Suprapubic skin (tissue), 4 donors: ENCODE measurements around the gene ERVW-1. TPM values are rescaled to one million over a fixed set of nuclear protein-coding genes. Genes with fewer than 3 reads are reported as not detected.
"Not testable (repeated sequence)": the region's sequence is repeated elsewhere in the genome, so short reads cannot be mapped to it uniquely, and the experiment has no call there.

Source experiments
- DNase-seq, 2 donors: peaks; one replicate each; pipeline ENCODE4 v3.0.0-alpha.2; 2019; ENCODE audit warnings: low spot score in 2 of 2
- H3K27ac ChIP-seq: fragments of 200-600 bp; sonication (generic); one replicate; pipeline ENCODE4 v1.5.1; 2019
- H3K27me3 ChIP-seq: fragments of 200-600 bp; sonication (generic); one replicate; pipeline ENCODE4 v1.5.1; 2019
- H3K36me3 ChIP-seq: fragments of 200-600 bp; sonication (generic); one replicate; pipeline ENCODE4 v1.5.1; 2019
- H3K4me1 ChIP-seq: fragments of 200-600 bp; sonication (generic); one replicate; pipeline ENCODE4 v1.5.1; 2019
- H3K4me3 ChIP-seq: fragments of 200-600 bp; sonication (generic); one replicate; pipeline ENCODE4 v1.5.1; 2019; ENCODE audit warnings: mild to moderate bottlenecking
- H3K9me3 ChIP-seq: fragments of 200-600 bp; sonication (generic); one replicate; pipeline ENCODE4 v1.5.1; 2019
- EP300 ChIP-seq: sonication (generic); formaldehyde crosslinking; IDR thresholded peaks from one replicate; pipeline ENCODE4 v1.6.1; 2017; ENCODE audit warnings: antibody characterized with exemption
- POLR2A ChIP-seq, 2 donors: fragments of 450-650 bp; IDR thresholded peaks; one replicate each; pipeline ENCODE4 v1.6.1; 2017; ENCODE audit warnings: antibody characterized with exemption in 2 of 2, mild to moderate bottlenecking in 2 of 2, moderate library complexity in 2 of 2
- POLR2AphosphoS5 ChIP-seq, 3 donors: sonication (generic); formaldehyde crosslinking; IDR thresholded peaks; one replicate each; pipeline ENCODE4 v1.6.1; 2017; ENCODE audit warnings: antibody characterized with exemption in 3 of 3
- WGBS: methylation state at CpG from one replicate; pipeline ENCODE4 v1.1.5; 2018; 5-methylcytosine and 5-hydroxymethylcytosine counted together
- total RNA-seq, 4 donors: library from RNA; depleted of rRNA; stranded (reverse); fragments of >200 nt; gene quantifications; one replicate each; pipeline ENCODE4 v1.1.0, GENCODE V29; 2016
- TF ChIP-seq, protein P1 (sequence below), 2 donors: fragments of 200-600 bp in 1 of 2; fragments of 450-650 bp in 1 of 2; sonication (generic) in 1 of 2; IDR thresholded peaks; one replicate each; pipeline ENCODE4 v1.5.1; 2016 to 2019; ENCODE audit warnings: antibody characterized with exemption in 2 of 2, mild to moderate bottlenecking in 1 of 2, moderate library complexity in 1 of 2

Gene ERVW-1
- total RNA-seq, 4 donors from 2014 or later: 0.15 TPM; not detected in 3

DNA sequence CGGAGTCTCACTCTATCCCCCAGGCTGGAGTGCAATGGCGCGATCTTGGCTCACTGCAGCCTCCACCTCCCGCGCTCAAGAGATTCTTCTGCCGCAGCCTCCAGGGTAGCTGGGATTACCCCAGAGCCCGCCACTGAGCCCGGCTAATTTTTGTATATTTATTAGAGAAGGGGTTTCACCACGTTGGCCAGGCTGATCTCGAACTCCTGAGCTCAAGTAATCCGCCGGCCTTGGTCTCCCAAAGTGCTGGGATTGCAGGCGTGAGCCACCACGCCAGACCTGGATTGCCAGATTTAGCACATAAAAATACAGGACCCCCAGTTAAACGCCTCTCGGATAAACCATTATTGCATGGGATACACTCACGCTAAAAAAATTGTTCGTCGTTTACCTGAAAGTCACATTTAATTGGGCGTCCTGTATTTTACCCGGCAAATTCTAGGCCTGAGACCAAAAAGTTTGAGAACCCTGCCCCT is 30.8 kb downstream of the ERVW-1 start:
- H3K4me3 ChIP-seq: peak overlapping the region; percentile 94
- DNase-seq: no peak

DNA sequence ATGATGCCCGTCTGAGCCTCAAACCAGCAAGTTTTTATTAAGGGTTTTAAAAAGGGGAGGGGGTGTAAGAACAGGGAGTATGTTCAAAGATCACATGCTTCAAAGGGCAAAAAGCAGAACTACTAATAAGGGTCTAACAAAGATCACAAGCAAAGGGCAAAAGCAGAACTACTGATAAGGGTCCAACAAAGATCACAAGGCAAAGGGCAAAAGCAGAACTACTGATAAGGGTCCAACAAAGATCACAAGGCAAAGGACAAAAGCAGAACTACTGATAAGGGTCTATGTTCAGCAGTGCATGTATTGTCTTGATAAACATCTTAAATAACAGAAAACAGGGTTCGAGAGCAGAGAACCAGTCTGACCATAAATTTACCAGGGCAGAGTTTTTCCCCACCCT is 35.0 kb downstream of the ERVW-1 start:
- H3K27ac ChIP-seq, H3K9me3 ChIP-seq, DNase-seq, H3K4me1 ChIP-seq, H3K4me3 ChIP-seq, H3K36me3 ChIP-seq, H3K27me3 ChIP-seq: not testable (repeated sequence)
- WGBS: 87% methylated on average over 2 of the region's 2 CpGs

More for the DNA sequence above, 30.8 kb downstream of the ERVW-1 start:
- peaks cover 13% of the 10 kb centered on the region for H3K4me1 ChIP-seq
- H3K27me3 ChIP-seq: no peaks in the 10 kb centered on the region
- no peak for TF ChIP-seq EP300
- TF ChIP-seq, protein P1, sequence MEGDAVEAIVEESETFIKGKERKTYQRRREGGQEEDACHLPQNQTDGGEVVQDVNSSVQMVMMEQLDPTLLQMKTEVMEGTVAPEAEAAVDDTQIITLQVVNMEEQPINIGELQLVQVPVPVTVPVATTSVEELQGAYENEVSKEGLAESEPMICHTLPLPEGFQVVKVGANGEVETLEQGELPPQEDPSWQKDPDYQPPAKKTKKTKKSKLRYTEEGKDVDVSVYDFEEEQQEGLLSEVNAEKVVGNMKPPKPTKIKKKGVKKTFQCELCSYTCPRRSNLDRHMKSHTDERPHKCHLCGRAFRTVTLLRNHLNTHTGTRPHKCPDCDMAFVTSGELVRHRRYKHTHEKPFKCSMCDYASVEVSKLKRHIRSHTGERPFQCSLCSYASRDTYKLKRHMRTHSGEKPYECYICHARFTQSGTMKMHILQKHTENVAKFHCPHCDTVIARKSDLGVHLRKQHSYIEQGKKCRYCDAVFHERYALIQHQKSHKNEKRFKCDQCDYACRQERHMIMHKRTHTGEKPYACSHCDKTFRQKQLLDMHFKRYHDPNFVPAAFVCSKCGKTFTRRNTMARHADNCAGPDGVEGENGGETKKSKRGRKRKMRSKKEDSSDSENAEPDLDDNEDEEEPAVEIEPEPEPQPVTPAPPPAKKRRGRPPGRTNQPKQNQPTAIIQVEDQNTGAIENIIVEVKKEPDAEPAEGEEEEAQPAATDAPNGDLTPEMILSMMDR (IDR thresholded peaks at IDR 0.05): peak in 1 of 2 donors; percentile 92
- TF ChIP-seq POLR2AphosphoS5 (IDR thresholded peaks at IDR 0.05): no peak
- TF ChIP-seq POLR2A (IDR thresholded peaks at IDR 0.05): no peak
- peaks cover 21% of the 10 kb centered on the region for H3K36me3 ChIP-seq
- peak overlapping the region; percentile 97 for H3K27ac ChIP-seq
- no peaks in the 10 kb centered on the region for H3K9me3 ChIP-seq
- 58% methylated on average over 19 of the region's 21 CpGs for WGBS

DNA sequence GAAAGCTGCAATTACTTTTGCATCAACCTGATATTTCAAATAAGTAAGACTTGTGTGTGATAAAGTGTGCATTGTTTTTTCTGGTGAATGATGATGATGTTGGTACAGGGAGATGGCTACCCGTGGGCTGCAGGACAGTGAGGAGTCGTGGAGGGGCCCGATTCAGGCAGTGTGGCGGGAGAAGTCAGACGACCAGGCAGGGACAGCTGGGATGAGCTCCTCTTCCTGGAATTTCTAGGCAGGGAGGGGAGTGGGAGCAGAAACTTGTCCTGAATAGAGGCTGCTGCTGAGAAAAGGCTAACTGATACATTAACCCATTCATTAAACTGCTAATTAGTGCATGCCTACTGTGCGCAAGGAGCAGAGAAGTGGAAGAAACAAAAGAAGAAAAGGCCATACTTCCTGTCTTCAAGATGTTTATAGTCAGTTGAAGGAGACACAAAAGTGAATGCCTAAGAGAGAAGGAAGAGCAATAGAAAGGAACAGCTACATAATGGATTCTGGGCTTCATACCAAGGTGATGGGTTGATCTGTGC is 39.7 kb downstream of the ERVW-1 start:
- Histone ChIP-seq H3K27ac (no peak overlapping the region), H3K27me3 (no peaks in the 10 kb centered on the region), H3K4me3 (no peak overlapping the region), H3K4me1 (no peaks in the 10 kb centered on the region), H3K36me3 (no peaks in the 10 kb centered on the region), H3K9me3 (no peaks in the 10 kb centered on the region)
- no peak for TF ChIP-seq POLR2A (IDR thresholded peaks at IDR 0.05)
- no peak for TF ChIP-seq POLR2AphosphoS5 (IDR thresholded peaks at IDR 0.05)
- TF ChIP-seq EP300: no peak
- TF ChIP-seq, protein P1 (IDR thresholded peaks at IDR 0.05): no peak
- no peak for DNase-seq
- WGBS: 82% methylated on average over 6 of the region's 6 CpGs

DNA sequence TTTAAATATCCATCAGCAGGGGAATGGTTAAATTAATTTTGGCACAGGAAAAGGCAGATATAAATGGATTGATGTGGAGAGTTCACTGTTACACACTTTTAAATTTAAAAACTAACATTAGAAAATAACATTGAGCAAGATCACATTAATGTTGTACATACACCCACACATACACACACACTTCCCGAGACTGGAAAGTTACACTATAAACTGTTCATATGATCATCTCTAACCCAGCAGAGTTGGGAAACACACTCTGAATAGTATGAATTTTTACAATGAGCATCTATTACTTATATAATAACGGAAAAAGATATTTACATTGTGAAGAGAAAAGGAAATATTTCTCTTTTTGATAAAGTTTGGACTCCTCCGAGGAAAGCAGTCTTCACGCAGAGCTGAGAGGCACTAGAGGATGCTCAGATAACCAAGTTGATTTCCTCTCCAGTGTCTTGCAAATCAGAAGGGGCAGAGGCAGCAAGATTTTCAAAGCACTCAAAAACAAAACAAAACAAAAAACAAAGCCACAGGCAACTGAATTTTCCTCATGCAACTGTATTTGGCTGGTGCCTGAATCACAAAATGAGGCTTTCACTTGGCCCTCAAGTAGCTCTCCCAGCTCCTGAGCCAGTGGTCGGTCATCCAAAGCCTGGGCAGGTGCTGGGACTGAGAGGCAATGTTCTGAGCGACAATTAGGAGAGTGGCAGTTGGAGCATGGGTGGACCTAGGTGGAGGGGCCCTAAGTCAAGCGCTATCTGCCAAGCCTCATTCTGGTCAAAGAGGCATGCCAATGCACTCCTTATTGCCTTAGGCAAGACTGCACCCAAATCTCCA is 40.9 kb downstream of the ERVW-1 start:
- no peak for DNase-seq
- H3K4me1 ChIP-seq: no peaks in the 10 kb centered on the region
- H3K27me3 ChIP-seq: no peaks in the 10 kb centered on the region
- 70% methylated on average over 7 of the region's 7 CpGs for WGBS
- no peak overlapping the region for H3K27ac ChIP-seq
- no peaks in the 10 kb centered on the region for H3K9me3 ChIP-seq
- H3K4me3 ChIP-seq: no peak overlapping the region
- TF ChIP-seq EP300: no peak
- no peak for TF ChIP-seq POLR2AphosphoS5 (IDR thresholded peaks at IDR 0.05)
- TF ChIP-seq, protein P1 (IDR thresholded peaks at IDR 0.05): no peak
- TF ChIP-seq POLR2A (IDR thresholded peaks at IDR 0.05): no peak
- H3K36me3 ChIP-seq: no peaks in the 10 kb centered on the region

DNA sequence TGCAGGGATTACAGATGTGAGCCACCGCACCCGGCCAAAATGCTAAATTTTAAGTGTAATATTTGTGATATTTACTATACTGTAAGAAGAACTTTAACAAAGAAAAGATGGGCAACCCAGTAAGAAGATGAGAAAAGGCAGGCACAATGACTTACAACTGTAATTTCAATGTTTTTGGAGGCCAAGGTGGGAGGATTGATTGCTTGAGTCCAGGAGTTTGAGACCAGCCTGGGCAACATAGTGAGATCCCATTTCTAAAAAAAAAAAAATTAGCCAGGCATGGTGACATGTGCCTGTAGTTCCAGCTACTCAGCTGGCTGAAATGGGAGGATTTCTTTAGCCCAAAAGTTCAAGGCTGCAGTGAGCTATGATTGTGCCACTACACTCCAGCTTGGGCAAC is 42.2 kb downstream of the ERVW-1 start:
- no peak for DNase-seq
- Histone ChIP-seq H3K27ac (no peak overlapping the region), H3K36me3 (no peaks in the 10 kb centered on the region), H3K4me1 (no peaks in the 10 kb centered on the region), H3K4me3 (no peak overlapping the region), H3K9me3 (no peaks in the 10 kb centered on the region), H3K27me3 (no peaks in the 10 kb centered on the region)
- 94% methylated on average over 2 of the region's 2 CpGs for WGBS
- TF ChIP-seq POLR2A (IDR thresholded peaks at IDR 0.05): no peak
- TF ChIP-seq POLR2AphosphoS5 (IDR thresholded peaks at IDR 0.05): no peak
- TF ChIP-seq, protein P1 (IDR thresholded peaks at IDR 0.05): no peak
- TF ChIP-seq EP300: no peak
